D721Med (cell line): ENCODE results near the gene CORO2A.

ENCODE experiments used
- DNase-seq: peaks from one replicate; pipeline ENCODE4 v3.0.0; 2011; ENCODE audit warnings: low spot score; ENCODE audit not compliant: insufficient read length
- FAIRE-seq: peaks from 2 replicates; lab custom pipeline; 2011; peaks lifted over from hg19 to GRCh38; lab: Jason Lieb, UNC
- TF ChIP-seq, protein P1 (sequence below): IDR thresholded peaks from 2 replicates; pipeline ENCODE4 v1.5.1; 2012; ENCODE audit warnings: mild to moderate bottlenecking, control low read depth; ENCODE audit not compliant: insufficient read depth; ENCODE audit errors: missing control alignments

The CORO2A gene

DNA sequence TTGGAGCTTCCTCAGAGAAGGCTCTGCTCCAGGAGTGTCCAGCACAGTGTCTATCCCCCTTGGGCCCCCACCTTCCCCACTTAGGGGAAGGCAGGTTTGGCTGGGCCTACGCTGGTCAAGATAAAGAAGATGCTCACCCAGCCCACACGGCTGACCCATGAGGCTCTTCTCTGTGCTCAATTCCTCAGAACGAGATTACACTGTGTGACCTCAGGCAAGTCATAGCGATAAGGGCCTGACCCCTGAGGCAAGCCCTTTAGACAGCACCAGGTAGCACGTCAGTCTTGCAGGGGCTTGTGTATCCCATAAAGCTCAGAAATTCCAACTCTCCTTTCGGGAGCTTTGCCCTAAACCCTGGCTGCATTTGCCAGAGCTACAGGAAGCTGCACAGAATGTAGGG, 32.6 kb downstream of the CORO2A start:
- no peak for FAIRE-seq
- DNase-seq = no peak

DNA sequence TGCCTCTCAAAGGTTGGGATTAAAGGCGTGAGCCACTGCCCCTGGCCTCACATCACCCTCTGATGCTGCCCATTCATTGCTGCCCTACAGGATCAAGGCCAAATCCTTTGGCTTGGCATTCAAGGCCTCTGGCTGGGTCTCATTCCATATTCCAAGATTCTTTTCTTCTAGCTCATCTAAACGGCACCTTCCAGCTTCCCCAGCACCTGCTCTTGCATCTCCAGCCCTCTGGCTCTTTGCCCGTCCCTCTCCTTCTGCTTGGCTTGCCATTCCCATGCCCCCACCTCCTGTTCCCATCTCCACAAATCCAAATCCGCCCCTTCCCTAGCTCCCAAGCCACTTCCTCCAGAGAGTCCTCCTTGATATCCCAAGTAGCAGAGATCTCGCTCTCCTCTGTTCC, 33.1 kb downstream of the CORO2A start:
- TF ChIP-seq, protein P1, sequence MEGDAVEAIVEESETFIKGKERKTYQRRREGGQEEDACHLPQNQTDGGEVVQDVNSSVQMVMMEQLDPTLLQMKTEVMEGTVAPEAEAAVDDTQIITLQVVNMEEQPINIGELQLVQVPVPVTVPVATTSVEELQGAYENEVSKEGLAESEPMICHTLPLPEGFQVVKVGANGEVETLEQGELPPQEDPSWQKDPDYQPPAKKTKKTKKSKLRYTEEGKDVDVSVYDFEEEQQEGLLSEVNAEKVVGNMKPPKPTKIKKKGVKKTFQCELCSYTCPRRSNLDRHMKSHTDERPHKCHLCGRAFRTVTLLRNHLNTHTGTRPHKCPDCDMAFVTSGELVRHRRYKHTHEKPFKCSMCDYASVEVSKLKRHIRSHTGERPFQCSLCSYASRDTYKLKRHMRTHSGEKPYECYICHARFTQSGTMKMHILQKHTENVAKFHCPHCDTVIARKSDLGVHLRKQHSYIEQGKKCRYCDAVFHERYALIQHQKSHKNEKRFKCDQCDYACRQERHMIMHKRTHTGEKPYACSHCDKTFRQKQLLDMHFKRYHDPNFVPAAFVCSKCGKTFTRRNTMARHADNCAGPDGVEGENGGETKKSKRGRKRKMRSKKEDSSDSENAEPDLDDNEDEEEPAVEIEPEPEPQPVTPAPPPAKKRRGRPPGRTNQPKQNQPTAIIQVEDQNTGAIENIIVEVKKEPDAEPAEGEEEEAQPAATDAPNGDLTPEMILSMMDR = no peak
- FAIRE-seq = no peak
- no peak for DNase-seq

More for the DNA sequence above, 32.6 kb downstream of the CORO2A start:
- TF ChIP-seq, protein P1 = no peak

- FAIRE-seq (no peak), DNase-seq (no peak)
- TF ChIP-seq, protein P1 = no peak
These were observed 34.2 kb downstream of the CORO2A start for GRCh38 chr9:98158071-98158831.

DNA sequence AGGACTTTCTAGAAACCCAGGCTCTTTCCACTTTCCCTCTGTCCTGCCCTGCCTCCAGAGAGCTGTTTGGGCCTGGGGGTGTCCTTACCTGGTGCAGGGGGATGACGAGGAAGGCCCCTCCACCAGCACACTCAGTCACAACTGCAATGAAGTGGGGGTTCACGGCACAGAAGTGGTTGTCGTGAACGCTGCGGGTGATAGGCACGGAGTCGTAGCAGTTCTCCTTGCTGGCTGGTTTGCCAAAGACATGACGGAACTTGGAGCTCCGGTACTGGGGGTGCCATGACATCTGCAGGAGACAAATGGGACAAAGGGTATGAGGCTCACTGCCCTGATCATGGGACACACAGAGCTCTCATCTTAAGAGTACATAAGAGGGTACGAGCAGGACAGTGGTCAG, 35.1 kb downstream of the CORO2A start:
- TF ChIP-seq, protein P1 = no peak
- DNase-seq (no peak), FAIRE-seq (no peak)

GRCh38 chr9:98154678-98155077, 37.8 kb downstream of the CORO2A start:
- TF ChIP-seq, protein P1 = no peak
- no peak for DNase-seq
- no peak for FAIRE-seq

DNA sequence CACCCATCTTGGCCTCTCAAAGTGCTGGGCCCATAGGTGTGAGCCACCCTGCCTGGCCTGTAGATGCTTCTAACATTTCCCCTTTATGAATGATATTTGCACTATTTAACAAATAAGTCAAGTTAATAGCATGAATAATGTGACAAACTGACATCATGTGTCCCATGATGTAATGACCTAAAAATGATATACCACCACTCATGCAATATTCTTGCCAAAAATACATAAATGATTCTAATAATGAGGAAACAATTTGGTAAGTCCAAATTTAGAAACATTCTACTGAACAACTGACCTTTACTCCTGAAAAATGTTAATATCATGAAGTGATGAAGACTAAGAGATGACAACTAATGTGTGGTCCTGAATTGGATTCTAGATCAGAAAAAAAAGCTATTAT, 39.9 kb downstream of the CORO2A start:
- FAIRE-seq (no peak), DNase-seq (no peak)
- TF ChIP-seq, protein P1 = no peak

- TF ChIP-seq, protein P1 = no peak
- no peak for DNase-seq
- FAIRE-seq = no peak
These were observed 41.7 kb downstream of the CORO2A start for GRCh38 chr9:98150721-98151120.
